Omental fat pad (tissue), 4 donors: ENCODE data around the gene TTLL11. TPM values are rescaled to one million over a fixed set of nuclear protein-coding genes. Genes with fewer than 3 reads are reported as not detected.

Experiments
- ATAC-seq: fragments of 150-250 bp; one replicate; pipeline ENCODE4 v1.9.1; 2016; ENCODE audit warnings: mild to moderate bottlenecking, moderate library complexity; ENCODE audit not compliant: low FRiP score
- DNase-seq: peaks from one replicate; pipeline ENCODE4 v3.0.0-alpha.2; 2019; ENCODE audit warnings: low spot score
- small RNA-seq: library from RNA; depleted of rRNA; stranded (forward); fragments of <200 nt; gene quantifications from one replicate; pipeline ENCODE3, GENCODE V24; 2016
- total RNA-seq, 4 donors: library from RNA; depleted of rRNA; stranded (reverse); fragments of >200 nt; gene quantifications; one replicate each; pipeline ENCODE4 v1.1.0, GENCODE V29; 2016
- TF ChIP-seq, protein P1 (sequence below), 3 donors: fragments of 450-650 bp; IDR thresholded peaks; one replicate each; pipeline ENCODE4 v1.5.1; 2016 to 2017; ENCODE audit warnings: antibody characterized with exemption in 3 of 3, mild to moderate bottlenecking in 3 of 3, moderate library complexity in 2 of 3

Gene TTLL11
- total RNA-seq, 4 donors from 2014 or later, result 7.0 to 16.0 (median 10.2) TPM

GRCh38 chr9:121774715-121775613 is 318.1 kb downstream of the TTLL11 start:
- no peak for DNase-seq
- TF ChIP-seq, protein P1, sequence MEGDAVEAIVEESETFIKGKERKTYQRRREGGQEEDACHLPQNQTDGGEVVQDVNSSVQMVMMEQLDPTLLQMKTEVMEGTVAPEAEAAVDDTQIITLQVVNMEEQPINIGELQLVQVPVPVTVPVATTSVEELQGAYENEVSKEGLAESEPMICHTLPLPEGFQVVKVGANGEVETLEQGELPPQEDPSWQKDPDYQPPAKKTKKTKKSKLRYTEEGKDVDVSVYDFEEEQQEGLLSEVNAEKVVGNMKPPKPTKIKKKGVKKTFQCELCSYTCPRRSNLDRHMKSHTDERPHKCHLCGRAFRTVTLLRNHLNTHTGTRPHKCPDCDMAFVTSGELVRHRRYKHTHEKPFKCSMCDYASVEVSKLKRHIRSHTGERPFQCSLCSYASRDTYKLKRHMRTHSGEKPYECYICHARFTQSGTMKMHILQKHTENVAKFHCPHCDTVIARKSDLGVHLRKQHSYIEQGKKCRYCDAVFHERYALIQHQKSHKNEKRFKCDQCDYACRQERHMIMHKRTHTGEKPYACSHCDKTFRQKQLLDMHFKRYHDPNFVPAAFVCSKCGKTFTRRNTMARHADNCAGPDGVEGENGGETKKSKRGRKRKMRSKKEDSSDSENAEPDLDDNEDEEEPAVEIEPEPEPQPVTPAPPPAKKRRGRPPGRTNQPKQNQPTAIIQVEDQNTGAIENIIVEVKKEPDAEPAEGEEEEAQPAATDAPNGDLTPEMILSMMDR (IDR thresholded peaks at IDR 0.05), result no peak

GRCh38 chr9:121773954-121774714 is 319.0 kb downstream of the TTLL11 start:
- TF ChIP-seq, protein P1 (IDR thresholded peaks at IDR 0.05), result no peak
- no peak for ATAC-seq
- DNase-seq, result no peak

More at GRCh38 chr9:121774715-121775613, 318.1 kb downstream of the TTLL11 start:
- no peak for ATAC-seq

GRCh38 chr9:121773286-121773953 is 319.7 kb downstream of the TTLL11 start:
- ATAC-seq, result no peak
- no peak for DNase-seq
- TF ChIP-seq, protein P1 (IDR thresholded peaks at IDR 0.05), result no peak

DNA sequence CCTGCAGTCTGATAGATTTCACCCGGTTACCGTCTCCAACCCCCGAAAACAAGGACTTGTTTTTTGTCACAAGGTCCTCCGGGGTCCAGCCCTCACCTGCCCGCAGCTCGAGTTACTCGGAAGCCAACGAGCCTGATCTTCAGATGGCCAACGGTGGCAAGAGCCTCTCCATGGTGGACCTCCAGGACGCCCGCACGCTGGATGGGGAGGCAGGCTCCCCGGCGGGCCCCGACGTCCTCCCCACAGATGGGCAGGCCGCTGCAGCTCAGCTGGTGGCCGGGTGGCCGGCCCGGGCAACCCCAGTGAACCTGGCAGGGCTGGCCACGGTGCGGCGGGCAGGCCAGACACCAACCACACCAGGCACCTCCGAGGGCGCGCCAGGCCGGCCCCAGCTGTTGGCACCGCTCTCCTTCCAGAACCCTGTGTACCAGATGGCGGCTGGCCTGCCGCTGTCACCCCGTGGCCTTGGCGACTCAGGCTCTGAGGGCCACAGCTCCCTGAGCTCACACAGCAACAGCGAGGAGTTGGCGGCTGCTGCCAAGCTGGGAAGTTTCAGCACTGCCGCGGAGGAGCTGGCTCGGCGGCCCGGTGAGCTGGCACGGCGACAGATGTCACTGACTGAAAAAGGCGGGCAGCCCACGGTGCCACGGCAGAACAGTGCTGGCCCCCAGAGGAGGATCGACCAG is 320.4 kb downstream of the TTLL11 start:
- no peak for ATAC-seq
- TF ChIP-seq, protein P1 (IDR thresholded peaks at IDR 0.05), result no peak
- no peak for DNase-seq

Small RNA genes within 50 kb of the gene (small RNA-seq; reads per million reads assigned to genes)
- gene MIR4478, result not detected

Other genes starting within 250 kb of the TTLL11 start
- gene NDUFA8, start 66.5 kb upstream of the TTLL11 start, total RNA-seq, result 10 to 100 TPM; 22.8 to 41.7 (median 30.0) TPM
- gene MORN5, start 66.6 kb upstream of the TTLL11 start, total RNA-seq, result not detected
- gene LHX6, start 135.6 kb upstream of the TTLL11 start, total RNA-seq, result 10 to 100 TPM in 1 of 4 donors, 1 to 10 TPM in 3; 2.2 to 13.3 (median 8.8) TPM
- gene RBM18, start 171.5 kb upstream of the TTLL11 start, total RNA-seq, result 10 to 100 TPM in 3 of 4 donors, 1 to 10 TPM in 1; 8.8 to 12.2 (median 10.3) TPM
- 10 to 100 TPM; 31.2 to 44.6 (median 38.1) TPM for gene MRRF, start 171.6 kb upstream of the TTLL11 start, total RNA-seq